ENCODE data around the gene PDPN.

Gene PDPN

GRCh38 chr1:13543451-13544220 is 40.0 kb upstream of the PDPN start:
- no peak for TF ChIP-seq CTCF (IDR thresholded peaks at IDR 0.05)
- peak overlapping the region; percentile 36 for H3K4me3 ChIP-seq
- no peak overlapping the region for H3K27ac ChIP-seq
- DNase-seq (ENCODE audit: low spot score): no peak

DNA sequence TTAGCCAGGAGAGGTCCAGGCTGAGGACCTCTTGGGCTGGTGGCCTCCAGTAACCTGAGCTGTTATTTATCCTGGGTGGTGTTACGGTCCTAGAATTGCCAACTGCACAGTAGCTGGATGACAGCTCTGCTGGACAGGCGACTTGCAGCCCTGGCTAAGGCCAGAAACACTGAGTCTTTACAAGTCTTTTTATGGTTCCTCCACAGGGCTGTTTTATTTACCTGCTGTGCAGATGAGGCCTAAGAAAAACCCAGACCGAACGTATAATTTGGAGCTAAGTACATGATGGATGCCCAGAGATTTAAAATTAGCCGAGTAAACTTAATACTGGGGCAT is 39.4 kb upstream of the PDPN start:
- H3K4me3 ChIP-seq: no peak overlapping the region
- no peak for TF ChIP-seq CTCF (IDR thresholded peaks at IDR 0.05)
- DNase-seq (ENCODE audit: low spot score): no peak
- no peak overlapping the region for H3K27ac ChIP-seq

- Histone ChIP-seq H3K4me3 (no peak overlapping the region), H3K27ac (no peak overlapping the region)
- peak; percentile 47 for DNase-seq (ENCODE audit: low spot score)
- no peak for TF ChIP-seq CTCF (IDR thresholded peaks at IDR 0.05)
Observed at GRCh38 chr1:13546791-13547190, 36.8 kb upstream of the PDPN start.

DNA sequence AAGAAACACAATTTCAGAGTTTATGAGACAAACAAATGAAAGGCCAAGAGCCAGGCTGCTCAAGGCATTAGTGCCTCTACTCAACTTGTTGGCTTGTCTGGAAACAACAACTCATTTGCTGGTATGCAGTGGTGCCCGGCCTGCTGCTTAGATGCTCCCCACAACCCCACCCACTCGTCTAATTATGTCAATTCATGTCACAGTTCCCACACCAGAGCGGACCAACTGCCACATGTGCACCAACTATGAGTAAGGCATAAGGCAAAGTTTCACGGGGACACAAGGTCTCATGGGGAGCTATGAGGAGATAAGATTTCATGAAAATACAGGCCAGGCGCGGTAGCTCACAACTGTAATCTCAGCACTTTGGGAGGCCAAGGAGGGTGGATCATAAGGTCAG is 35.4 kb upstream of the PDPN start:
- Histone ChIP-seq H3K4me3 (no peak overlapping the region), H3K27ac (no peak overlapping the region)
- DNase-seq (ENCODE audit: low spot score): peak; percentile 33
- TF ChIP-seq CTCF (IDR thresholded peaks at IDR 0.05): no peak

DNA sequence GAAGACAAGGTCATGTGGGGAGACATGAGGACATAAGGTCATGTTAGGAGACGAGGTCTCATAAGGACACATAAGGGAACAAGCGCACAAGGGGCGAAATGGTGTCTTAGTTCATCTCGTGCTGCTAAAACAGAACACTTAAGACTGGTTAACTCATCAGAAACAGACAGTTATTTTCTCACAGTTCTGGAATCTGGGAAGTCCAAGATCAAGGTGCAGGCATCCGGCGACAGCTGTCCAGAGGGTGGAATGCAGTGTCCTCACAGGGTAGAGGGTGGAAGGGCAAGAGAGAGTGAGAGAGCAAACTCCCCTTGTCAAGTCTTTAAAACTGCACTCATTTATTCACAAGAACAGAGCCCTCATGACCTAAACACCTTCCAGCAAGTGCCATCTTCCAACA is 34.6 kb upstream of the PDPN start:
- no peak for TF ChIP-seq CTCF (IDR thresholded peaks at IDR 0.05)
- no peak for DNase-seq (ENCODE audit: low spot score)
- Histone ChIP-seq H3K27ac (no peak overlapping the region), H3K4me3 (no peak overlapping the region)

DNA sequence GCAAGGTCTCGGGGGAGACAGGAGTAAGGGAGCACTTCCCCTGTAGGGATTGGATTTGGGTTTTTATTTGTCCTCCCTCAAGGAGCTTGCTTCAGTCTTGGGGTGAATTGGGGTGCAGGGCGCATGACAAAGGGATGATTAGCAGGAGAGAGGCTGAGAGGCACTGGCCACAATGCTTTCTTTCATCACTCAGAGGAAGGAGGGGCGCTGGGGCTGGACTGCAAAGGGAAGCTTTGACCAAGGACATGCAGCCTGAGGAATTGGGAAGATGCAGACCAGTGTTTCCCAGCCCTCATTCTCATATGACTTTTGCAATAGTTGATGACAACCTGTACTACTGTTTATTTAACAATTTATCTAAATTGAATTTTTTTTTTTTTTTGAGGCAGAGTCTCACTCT is 34.1 kb upstream of the PDPN start:
- no peak overlapping the region for H3K4me3 ChIP-seq
- peak; percentile 12 for DNase-seq (ENCODE audit: low spot score)
- TF ChIP-seq CTCF (IDR thresholded peaks at IDR 0.05): no peak
- H3K27ac ChIP-seq: no peak overlapping the region

GRCh38 chr1:13550663-13551062 is 33.0 kb upstream of the PDPN start:
- peak; percentile 3 for DNase-seq (ENCODE audit: low spot score)
- no peak overlapping the region for H3K27ac ChIP-seq
- no peak for TF ChIP-seq CTCF (IDR thresholded peaks at IDR 0.05)
- H3K4me3 ChIP-seq: no peak overlapping the region
